SJSA1 (cell line): ENCODE data around the gene PDCD1. TPM values are rescaled to one million over a fixed set of nuclear protein-coding genes. Genes with fewer than 3 reads are reported as not detected.

Experiments used
- DNase-seq, 2 experiments: peaks; one replicate each; pipeline ENCODE4 v3.0.0-alpha.2; 2015 to 2020; ENCODE audit warnings: low spot score in 2 of 2, low read depth in 1 of 2
- H3K27ac ChIP-seq: fragments of 250-450 bp; sonication (Bioruptor Pico); 2 replicates; pipeline ENCODE4 v1.5.1; 2020; ENCODE audit warnings: mild to moderate bottlenecking, moderate library complexity
- H3K27me3 ChIP-seq: fragments of 250-450 bp; sonication (Bioruptor Pico); replicated peaks from 2 replicates; pipeline ENCODE4 v1.5.1; 2020; ENCODE audit warnings: mild to moderate bottlenecking, moderate library complexity
- H3K36me3 ChIP-seq: fragments of 250-450 bp; sonication (Bioruptor Pico); 2 replicates; pipeline ENCODE4 v1.5.1; 2020; ENCODE audit warnings: mild to moderate bottlenecking
- H3K4me1 ChIP-seq: fragments of 250-450 bp; sonication (Bioruptor Pico); replicated peaks from 2 replicates; pipeline ENCODE4 v1.6.1; 2021; ENCODE audit warnings: mild to moderate bottlenecking
- H3K4me3 ChIP-seq: fragments of 250-450 bp; sonication (Bioruptor Pico); 2 replicates; pipeline ENCODE4 v1.5.1; 2020; ENCODE audit warnings: mild to moderate bottlenecking
- H3K9me3 ChIP-seq: fragments of 250-450 bp; sonication (Bioruptor Pico); replicated peaks from 2 replicates; pipeline ENCODE4 v1.5.1; 2020; ENCODE audit warnings: mild to moderate bottlenecking
- total RNA-seq: library from RNA; depleted of rRNA; stranded (reverse); fragments of >200 nt; shearing (Covaris generic); gene quantifications from 2 replicates; pipeline ENCODE4 v1.2.3, GENCODE V29; 2014

Gene PDCD1
- total RNA-seq, 1 experiment from 2014 or later: not detected

DNA sequence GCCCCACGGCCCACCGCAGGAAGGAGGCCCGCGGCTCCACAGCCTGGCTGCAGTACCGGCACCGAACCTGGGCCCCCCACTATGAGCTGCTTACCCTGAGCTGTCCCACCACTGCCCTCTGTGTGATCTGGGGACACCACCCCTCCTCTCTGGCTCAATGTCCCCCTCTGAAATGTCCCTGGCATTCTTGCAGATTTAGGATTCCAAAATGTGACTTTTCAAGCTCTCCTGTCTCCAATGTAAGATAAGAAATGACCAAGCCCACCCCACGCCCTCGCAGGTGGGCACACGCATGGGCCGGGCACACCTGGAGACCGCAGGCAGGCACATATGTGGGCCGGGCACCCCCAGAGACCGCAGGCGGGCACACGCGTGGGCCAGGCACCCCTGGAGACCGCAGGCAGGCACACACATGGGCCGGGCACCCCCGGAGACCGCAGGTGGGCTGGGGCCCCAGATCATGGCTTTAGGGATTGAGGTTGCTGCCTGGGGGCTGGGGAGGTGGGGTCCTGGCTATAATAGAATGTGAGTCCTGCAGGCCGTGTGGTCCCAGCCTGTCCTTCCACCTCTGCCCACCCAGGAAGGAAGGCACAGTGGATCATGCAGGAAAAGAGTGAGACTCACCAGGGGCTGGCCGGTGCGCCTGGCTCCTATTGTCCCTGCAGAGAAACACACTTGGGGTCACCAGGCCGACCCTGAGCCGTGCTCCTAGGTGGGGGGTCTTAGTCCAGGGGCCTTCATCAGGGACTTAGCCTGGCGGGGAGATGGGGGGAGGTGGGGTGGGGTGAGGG is 7.2 kb downstream of the PDCD1 start:
- DNase-seq: peak in 1 of 2 experiments; percentile 41
- Histone ChIP-seq H3K4me1 (peaks cover 17% of the 10 kb centered on the region), H3K36me3 (no peaks in the 10 kb centered on the region), H3K27ac (no peak overlapping the region), H3K9me3 (no peaks in the 10 kb centered on the region), H3K4me3 (no peak overlapping the region), H3K27me3 (no peaks in the 10 kb centered on the region)

- no peaks in the 10 kb centered on the region for H3K36me3 ChIP-seq
- peak in 1 of 2 experiments; percentile 37 for DNase-seq
- H3K4me1 ChIP-seq: peaks cover 17% of the 10 kb centered on the region
- H3K27me3 ChIP-seq: 0 out of 2 replicates have a peak, but pooled peaks cover 3% of the 10 kb centered on the region
- H3K9me3 ChIP-seq: no peaks in the 10 kb centered on the region
- no peak overlapping the region for H3K27ac ChIP-seq
- no peak overlapping the region for H3K4me3 ChIP-seq
Measured at GRCh38 chr2:241850544-241851324, 8.0 kb downstream of the PDCD1 start.

DNA sequence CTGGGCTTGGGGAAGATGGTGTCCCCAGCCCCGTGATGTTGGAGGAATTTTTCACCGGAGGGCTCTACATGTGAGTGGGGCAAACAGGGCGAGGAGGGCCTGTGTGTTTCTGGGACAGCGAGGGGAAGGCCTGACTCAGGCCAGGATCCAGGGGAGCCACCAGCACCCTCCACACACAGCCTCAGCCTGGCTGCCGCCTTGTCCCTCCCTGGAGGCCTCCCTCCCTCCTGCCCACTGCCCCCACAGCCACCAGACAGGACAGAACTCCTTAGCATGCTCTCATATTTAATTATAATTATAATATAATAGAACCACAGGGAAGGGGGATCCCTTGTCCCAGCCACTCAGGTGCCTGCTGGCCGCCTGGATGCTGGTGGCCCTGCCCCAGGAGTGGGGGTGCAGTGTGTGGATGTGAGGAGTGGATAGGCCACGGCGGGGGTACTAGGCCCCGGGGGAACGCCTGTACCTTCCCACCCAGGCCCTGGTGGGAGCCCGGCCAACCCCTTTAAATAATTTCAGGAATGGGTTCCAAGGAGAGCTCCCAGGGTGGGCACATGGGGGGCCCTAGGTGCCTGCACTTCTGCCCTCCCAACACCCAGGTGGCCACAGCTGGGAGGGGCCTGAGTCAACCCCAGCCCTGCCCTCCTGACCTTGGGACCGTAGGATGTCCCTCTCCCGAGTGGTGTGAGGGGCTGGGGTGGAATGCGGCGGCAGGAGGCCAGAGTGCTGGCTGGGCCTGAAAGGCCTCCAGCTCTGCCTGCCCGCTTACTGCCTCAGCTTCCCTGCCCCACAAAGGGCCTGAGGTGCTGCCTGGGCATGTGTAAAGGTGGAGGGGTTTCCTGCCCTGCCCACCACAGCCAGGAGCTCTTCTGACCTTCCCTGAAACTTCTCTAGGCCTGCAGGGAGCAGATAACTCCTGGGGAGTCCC is 8.8 kb downstream of the PDCD1 start:
- no peak overlapping the region for H3K4me3 ChIP-seq
- peaks cover 5% of the 10 kb centered on the region for H3K27me3 ChIP-seq
- no peaks in the 10 kb centered on the region for H3K36me3 ChIP-seq
- H3K4me1 ChIP-seq: peaks cover 17% of the 10 kb centered on the region
- H3K27ac ChIP-seq: no peak overlapping the region
- peak in 1 of 2 experiments; percentile 39 for DNase-seq
- H3K9me3 ChIP-seq: no peaks in the 10 kb centered on the region

- DNase-seq: peak in 1 of 2 experiments; percentile 39
- Histone ChIP-seq H3K9me3 (no peaks in the 10 kb centered on the region), H3K4me3 (no peak overlapping the region), H3K36me3 (no peaks in the 10 kb centered on the region), H3K27me3 (peaks cover 8% of the 10 kb centered on the region), H3K4me1 (peaks cover 8% of the 10 kb centered on the region), H3K27ac (no peak overlapping the region)
Measured at GRCh38 chr2:241848761-241849615, 9.7 kb downstream of the PDCD1 start.

GRCh38 chr2:241846406-241846805 is 12.3 kb downstream of the PDCD1 start:
- DNase-seq: no peak
- Histone ChIP-seq H3K4me1 (no peaks in the 10 kb centered on the region; the same call in 1 of the 2 replicates), H3K27ac (no peak overlapping the region), H3K9me3 (no peaks in the 10 kb centered on the region), H3K36me3 (no peaks in the 10 kb centered on the region), H3K4me3 (no peak overlapping the region), H3K27me3 (peaks cover 13% of the 10 kb centered on the region)

DNA sequence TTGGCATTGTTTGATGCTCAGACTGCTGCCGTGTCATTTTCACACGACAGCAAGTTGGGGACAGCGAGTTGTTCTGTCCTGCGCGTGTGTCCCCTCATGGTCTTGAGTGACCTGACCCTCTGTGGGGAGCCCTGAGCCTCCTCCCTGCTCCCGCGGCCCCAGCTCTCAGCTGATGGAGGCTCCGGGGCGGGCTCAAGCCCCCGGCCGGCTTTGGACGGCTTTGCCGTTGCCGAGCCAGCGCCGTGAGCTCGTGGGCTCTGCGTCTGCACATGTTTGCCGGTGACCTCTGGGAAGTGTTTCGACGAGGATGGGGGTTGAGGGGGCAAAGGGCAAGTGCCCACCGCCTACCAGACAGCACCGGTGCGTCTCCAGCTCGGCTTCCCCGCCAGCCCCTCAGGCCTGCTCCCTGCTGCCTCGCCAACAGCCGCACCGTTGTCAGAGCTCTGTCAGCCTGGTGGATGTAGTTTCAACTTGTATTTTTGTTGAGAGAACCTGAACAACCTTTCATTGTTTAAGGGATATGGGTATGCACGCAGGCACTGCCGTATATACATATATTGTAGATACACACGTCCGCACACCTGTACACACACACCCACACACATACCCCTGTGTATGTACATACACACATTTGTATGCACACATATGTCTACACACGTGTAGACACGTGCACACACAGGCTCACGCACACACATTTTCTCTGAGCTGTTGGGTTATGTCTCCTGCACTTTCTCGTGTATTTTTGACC is 13.7 kb downstream of the PDCD1 start:
- Histone ChIP-seq H3K27me3 (peaks cover 13% of the 10 kb centered on the region), H3K4me1 (no peaks in the 10 kb centered on the region; the same call in 1 of the 2 replicates), H3K9me3 (no peaks in the 10 kb centered on the region), H3K36me3 (no peaks in the 10 kb centered on the region), H3K27ac (no peak overlapping the region), H3K4me3 (no peak overlapping the region)
- DNase-seq: no peak

- Histone ChIP-seq H3K27ac (no peak overlapping the region), H3K9me3 (no peaks in the 10 kb centered on the region), H3K36me3 (no peaks in the 10 kb centered on the region), H3K27me3 (peaks cover 21% of the 10 kb centered on the region), H3K4me1 (no peaks in the 10 kb centered on the region; the same call in 1 of the 2 replicates), H3K4me3 (peak overlapping the region; percentile 31)
- DNase-seq: peak in 1 of 2 experiments; percentile 55
Measured at GRCh38 chr2:241844066-241844728, 14.5 kb downstream of the PDCD1 start.

DNA sequence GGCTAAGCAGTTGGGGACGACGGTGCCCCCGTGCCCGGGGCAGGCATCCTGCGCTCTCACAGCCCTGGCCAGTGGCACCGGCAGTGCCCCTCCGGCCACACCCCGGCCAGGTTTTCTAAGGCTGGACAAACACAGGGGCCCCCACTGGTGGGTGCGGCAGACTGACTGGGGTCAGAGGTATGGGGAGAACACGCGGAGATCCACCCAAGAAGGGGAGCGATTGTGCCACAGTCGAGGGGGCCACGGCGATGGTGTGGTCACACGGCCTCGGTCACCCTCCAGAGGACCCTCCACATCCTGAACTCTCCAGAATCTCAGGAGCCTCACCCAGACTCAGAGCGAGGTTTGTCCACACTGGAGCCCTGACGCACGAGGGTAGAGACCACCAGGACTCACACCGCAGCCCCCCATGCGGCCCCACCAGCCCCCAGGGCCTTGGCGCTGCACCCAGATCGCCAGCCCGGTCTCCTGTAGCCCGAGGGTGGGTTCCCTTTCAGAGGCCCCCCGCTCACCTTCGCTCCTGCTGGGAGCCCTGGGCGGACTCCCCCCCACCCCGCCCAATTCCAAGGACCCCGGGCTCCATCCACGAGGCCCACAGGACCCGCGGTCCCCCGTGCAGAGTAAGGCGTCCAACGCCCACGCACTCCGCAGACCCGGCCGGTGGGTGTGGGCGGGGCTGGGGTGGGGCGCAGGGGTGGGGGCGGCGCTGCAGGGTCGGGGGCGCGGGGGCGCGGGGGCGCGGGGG is 15.2 kb downstream of the PDCD1 start:
- H3K27ac ChIP-seq: no peak overlapping the region
- H3K4me1 ChIP-seq: no peaks in the 10 kb centered on the region; the same call in 1 of the 2 replicates

GRCh38 chr2:241842620-241843211 is 16.0 kb downstream of the PDCD1 start:
- Histone ChIP-seq H3K4me3 (no peak overlapping the region), H3K4me1 (no peaks in the 10 kb centered on the region; the same call in 1 of the 2 replicates)

More for the DNA sequence above, 15.2 kb downstream of the PDCD1 start:
- H3K4me3 ChIP-seq: no peak overlapping the region
- peaks cover 21% of the 10 kb centered on the region for H3K27me3 ChIP-seq
- H3K36me3 ChIP-seq: no peaks in the 10 kb centered on the region
- no peaks in the 10 kb centered on the region for H3K9me3 ChIP-seq
- no peak for DNase-seq

GRCh38 chr2:241842067-241842415 is 16.7 kb downstream of the PDCD1 start:
- H3K4me3 ChIP-seq: no peak overlapping the region
- H3K4me1 ChIP-seq: no peaks in the 10 kb centered on the region; the same call in 1 of the 2 replicates
- H3K9me3 ChIP-seq: no peaks in the 10 kb centered on the region
- peaks cover 31% of the 10 kb centered on the region for H3K27me3 ChIP-seq
- no peak overlapping the region for H3K27ac ChIP-seq
- no peaks in the 10 kb centered on the region for H3K36me3 ChIP-seq
- no peak for DNase-seq

More at GRCh38 chr2:241842620-241843211, 16.0 kb downstream of the PDCD1 start:
- Histone ChIP-seq H3K36me3 (no peaks in the 10 kb centered on the region), H3K27ac (no peak overlapping the region), H3K27me3 (peaks cover 27% of the 10 kb centered on the region), H3K9me3 (no peaks in the 10 kb centered on the region)
- DNase-seq: no peak
